Smooth muscle cell (in vitro differentiated cells): Measurements from ENCODE around the gene OR4B1. TPM values are rescaled to one million over a fixed set of nuclear protein-coding genes. Genes with fewer than 3 reads are reported as not detected.
"Not testable (repeated sequence)": the region's sequence is repeated elsewhere in the genome, so short reads cannot be mapped to it uniquely, and the experiment has no call there.

Source experiments
- DNase-seq: peaks from one replicate; lab custom pipeline; 2025; ENCODE audit not compliant: unreplicated experiment; lab: John Stamatoyannopoulos, UW
- H2AFZ ChIP-seq: fragments of 200-600 bp; sonication (generic); 2 replicates; pipeline ENCODE4 v1.6.0; 2016; ENCODE audit warnings: antibody characterized with exemption, low read depth, mild to moderate bottlenecking
- H3F3A ChIP-seq: fragments of 200-600 bp; sonication (generic); 2 replicates; pipeline ENCODE4 v1.6.0; 2017; ENCODE audit warnings: antibody characterized with exemption, low read depth
- H3K27ac ChIP-seq: fragments of 200-600 bp; sonication (generic); 2 replicates; pipeline ENCODE4 v1.5.1; 2016; ENCODE audit warnings: low read depth, mild to moderate bottlenecking
- H3K27me3 ChIP-seq: fragments of 200-600 bp; sonication (generic); 2 replicates; pipeline ENCODE4 v1.6.1; 2016; ENCODE audit warnings: low read depth, mild to moderate bottlenecking
- H3K36me3 ChIP-seq: fragments of 200-600 bp; sonication (generic); 2 replicates; pipeline ENCODE4 v1.5.1; 2016; ENCODE audit warnings: low read depth
- H3K4me1 ChIP-seq: fragments of 200-600 bp; sonication (generic); 2 replicates; pipeline ENCODE4 v1.5.1; 2016; ENCODE audit warnings: low read depth
- H3K4me2 ChIP-seq: fragments of 200-600 bp; sonication (generic); 2 replicates; pipeline ENCODE4 v1.6.0; 2016; ENCODE audit warnings: mild to moderate bottlenecking
- H3K4me3 ChIP-seq: fragments of 200-600 bp; sonication (generic); 2 replicates; pipeline ENCODE4 v1.5.1; 2016; ENCODE audit warnings: mild to moderate bottlenecking
- H3K79me2 ChIP-seq: fragments of 200-600 bp; sonication (generic); 2 replicates; pipeline ENCODE4 v1.6.0; 2016; ENCODE audit warnings: low read depth, mild to moderate bottlenecking
- H3K9ac ChIP-seq: fragments of 200-600 bp; sonication (generic); 2 replicates; pipeline ENCODE4 v1.6.0; 2016; ENCODE audit warnings: low read depth
- H3K9me3 ChIP-seq: fragments of 200-600 bp; sonication (generic); replicated peaks from 2 replicates; pipeline ENCODE4 v1.5.1; 2016; ENCODE audit warnings: low read depth
- H4K20me1 ChIP-seq: fragments of 200-600 bp; sonication (generic); 2 replicates; pipeline ENCODE4 v1.6.0; 2016; ENCODE audit warnings: low read depth
- CTCF ChIP-seq: fragments of 200-600 bp; sonication (generic); IDR thresholded peaks from 2 replicates; pipeline ENCODE4 v1.5.1; 2017; ENCODE audit warnings: borderline replicate concordance, mild to moderate bottlenecking, antibody characterized with exemption; ENCODE audit not compliant: insufficient read depth, poor library complexity, severe bottlenecking
- WGBS: methylation state at CpG from one replicate; pipeline ENCODE4 v1.1.7; 2016; ENCODE audit warnings: low lambda C conversion rate; 5-methylcytosine and 5-hydroxymethylcytosine counted together
- polyA plus RNA-seq: library from polyadenylated mRNA; unstranded; fragments of >200 nt; fragmentation: Nextera tagmentation; extraction: Ambion mirVana; gene quantifications from 2 replicates; pipeline ENCODE4 v1.2.1, GENCODE V29; 2016
- total RNA-seq: library from RNA; depleted of rRNA; stranded (reverse); fragments of >200 nt; gene quantifications from 2 replicates; pipeline ENCODE4 v1.2.3, GENCODE V29; 2014

Gene OR4B1
- total and polyA plus RNA-seq, 2 experiments from 2014 or later = not detected

GRCh38 chr11:48177661-48178060 lies 38.9 kb upstream of the OR4B1 start:
- DNase-seq = no peak
- Histone ChIP-seq H3K79me2 (no peaks in the 10 kb centered on the region), H3K27ac (no peak overlapping the region), H3K4me2 (no peak overlapping the region), H3F3A (no peaks in the 10 kb centered on the region), H3K4me3 (no peak overlapping the region), H3K9ac (no peak overlapping the region), H4K20me1 (no peaks in the 10 kb centered on the region), H3K4me1 (no peaks in the 10 kb centered on the region), H3K27me3 (no peaks in the 10 kb centered on the region), H2AFZ (no peak overlapping the region), H3K36me3 (no peaks in the 10 kb centered on the region), H3K9me3 (no peaks in the 10 kb centered on the region)
- no peak for TF ChIP-seq CTCF
- 90% methylated on average over 4 of the region's 4 CpGs for WGBS

GRCh38 chr11:48180627-48181026 lies 36.0 kb upstream of the OR4B1 start:
- no peak overlapping the region for H3K4me3 ChIP-seq
- H3K27me3 ChIP-seq = no peaks in the 10 kb centered on the region
- no peaks in the 10 kb centered on the region for H4K20me1 ChIP-seq
- TF ChIP-seq CTCF = no peak
- no peaks in the 10 kb centered on the region for H3K79me2 ChIP-seq
- no peaks in the 10 kb centered on the region for H3F3A ChIP-seq
- DNase-seq = no peak
- H3K4me2 ChIP-seq = no peak overlapping the region
- no peaks in the 10 kb centered on the region for H3K9me3 ChIP-seq
- 84% methylated on average over 6 of the region's 6 CpGs for WGBS
- H3K27ac ChIP-seq = no peak overlapping the region
- no peak overlapping the region for H3K9ac ChIP-seq
- H3K36me3 ChIP-seq = no peaks in the 10 kb centered on the region
- no peak overlapping the region for H2AFZ ChIP-seq
- no peaks in the 10 kb centered on the region for H3K4me1 ChIP-seq

- Histone ChIP-seq H3K9ac (no peak overlapping the region), H3K27me3 (no peaks in the 10 kb centered on the region), H3K9me3 (no peaks in the 10 kb centered on the region), H3K36me3 (no peaks in the 10 kb centered on the region), H3K27ac (no peak overlapping the region), H3K4me1 (no peaks in the 10 kb centered on the region), H3K79me2 (no peaks in the 10 kb centered on the region), H2AFZ (no peak overlapping the region), H3F3A (no peaks in the 10 kb centered on the region), H3K4me3 (no peak overlapping the region), H3K4me2 (no peak overlapping the region), H4K20me1 (no peaks in the 10 kb centered on the region)
- no peak for TF ChIP-seq CTCF
- 84% methylated on average over 4 of the region's 4 CpGs for WGBS
- DNase-seq = no peak
Observed at GRCh38 chr11:48182860-48183526, 33.6 kb upstream of the OR4B1 start.

- Histone ChIP-seq H2AFZ (no peak overlapping the region), H3K9me3 (no peaks in the 10 kb centered on the region), H3F3A (no peaks in the 10 kb centered on the region), H3K9ac (no peak overlapping the region), H4K20me1 (no peaks in the 10 kb centered on the region), H3K79me2 (no peaks in the 10 kb centered on the region), H3K36me3 (no peaks in the 10 kb centered on the region), H3K27me3 (no peaks in the 10 kb centered on the region), H3K4me1 (no peaks in the 10 kb centered on the region), H3K4me2 (no peak overlapping the region), H3K4me3 (no peak overlapping the region), H3K27ac (no peak overlapping the region)
- no peak for TF ChIP-seq CTCF
- no peak for DNase-seq
Observed at GRCh38 chr11:48184452-48184851, 32.2 kb upstream of the OR4B1 start.

- 66% methylated on average over 10 of the region's 10 CpGs for WGBS
- H3K36me3 ChIP-seq, H3K4me1 ChIP-seq: not testable (repeated sequence)
Observed at GRCh38 chr11:48190906-48191654, 25.5 kb upstream of the OR4B1 start.

More at GRCh38 chr11:48190906-48191654, 25.5 kb upstream of the OR4B1 start:
- H3K9ac ChIP-seq, H3K4me2 ChIP-seq, H3K9me3 ChIP-seq, H4K20me1 ChIP-seq, DNase-seq, H3K4me3 ChIP-seq, H3K27ac ChIP-seq, H2AFZ ChIP-seq, H3K27me3 ChIP-seq, H3K79me2 ChIP-seq, H3F3A ChIP-seq: not testable (repeated sequence)
